ENCODE results near the gene TADA3. TPM values are rescaled to one million over a fixed set of nuclear protein-coding genes. Genes with fewer than 3 reads are reported as not detected.

TADA3 gene
- polyA plus RNA-seq, 4 donors, result 61.6 to 70.9 (median 65.7) TPM

GRCh38 chr3:9731206-9732079 is 60.8 kb downstream of the TADA3 start, which contains the start of gene BRPF1:
TSS of gene BRPF1 (plus strand) at chr3:9731735. CDS start at chr3:9734141, 2,406 bp downstream.
- peak; percentile 97 to 99 (median 98) for DNase-seq (ENCODE audit: low read depth in 4 of 4, low spot score in 3 of 4)

- no peak for DNase-seq (ENCODE audit: low read depth in 4 of 4, low spot score in 3 of 4)
Observed at GRCh38 chr3:9730657-9731205, 61.5 kb downstream of the TADA3 start.

Other genes with a start within 250 kb of the TADA3 start
- gene LHFPL4, start 238.7 kb downstream of the TADA3 start, polyA plus RNA-seq (ENCODE audit: insufficient read length in 4 of 4), result under 1 TPM in 1 of 4 donors, not detected in 3; 0.09 TPM
- 10 to 100 TPM; 32.5 to 33.8 (median 33.0) TPM for gene MTMR14, start 143.0 kb downstream of the TADA3 start, polyA plus RNA-seq (ENCODE audit: insufficient read length in 4 of 4)
- gene CPNE9, start 88.6 kb downstream of the TADA3 start, polyA plus RNA-seq (ENCODE audit: insufficient read length in 4 of 4), result under 1 TPM; 0.08 to 0.15 (median 0.14) TPM
- gene BRPF1, start 60.7 kb downstream of the TADA3 start, polyA plus RNA-seq (ENCODE audit: insufficient read length in 4 of 4), result 10 to 100 TPM; 19.0 to 20.7 (median 19.9) TPM
- gene OGG1, start 42.5 kb downstream of the TADA3 start, polyA plus RNA-seq (ENCODE audit: insufficient read length in 4 of 4), result 10 to 100 TPM; 47.6 to 61.9 (median 56.1) TPM
- gene CAMK1, start 22.5 kb downstream of the TADA3 start, polyA plus RNA-seq (ENCODE audit: insufficient read length in 4 of 4), result 10 to 100 TPM; 18.9 to 22.6 (median 20.0) TPM
- gene ARPC4, start 609 bp upstream of the TADA3 start, polyA plus RNA-seq (ENCODE audit: insufficient read length in 4 of 4), result 100 to 1,000 TPM; 142 to 153 (median 142) TPM
- gene TTLL3, start 17.8 kb upstream of the TADA3 start, polyA plus RNA-seq (ENCODE audit: insufficient read length in 4 of 4), result 10 to 100 TPM; 38.6 to 60.3 (median 43.0) TPM
- gene RPUSD3, start 51.5 kb upstream of the TADA3 start, polyA plus RNA-seq (ENCODE audit: insufficient read length in 4 of 4), result 10 to 100 TPM; 29.4 to 38.6 (median 33.7) TPM
- gene CIDEC, start 87.8 kb upstream of the TADA3 start, polyA plus RNA-seq (ENCODE audit: insufficient read length in 4 of 4), result under 1 TPM in 1 of 4 donors, not detected in 3; 0.09 TPM
- gene JAGN1, start 98.1 kb upstream of the TADA3 start, polyA plus RNA-seq (ENCODE audit: insufficient read length in 4 of 4), result 10 to 100 TPM; 47.9 to 50.0 (median 49.4) TPM
- 10 to 100 TPM; 11.0 to 15.2 (median 11.8) TPM for gene IL17RE, start 110.4 kb upstream of the TADA3 start, polyA plus RNA-seq (ENCODE audit: insufficient read length in 4 of 4)
- 10 to 100 TPM; 33.2 to 43.9 (median 40.1) TPM for gene IL17RC, start 124.6 kb upstream of the TADA3 start, polyA plus RNA-seq (ENCODE audit: insufficient read length in 4 of 4)
- gene CRELD1, start 141.4 kb upstream of the TADA3 start, polyA plus RNA-seq (ENCODE audit: insufficient read length in 4 of 4), result 10 to 100 TPM; 53.9 to 62.1 (median 58.8) TPM
- 1 to 10 TPM; 3.8 to 4.5 (median 4.1) TPM for gene PRRT3, start 159.9 kb upstream of the TADA3 start, polyA plus RNA-seq (ENCODE audit: insufficient read length in 4 of 4)
- gene EMC3, start 194.4 kb upstream of the TADA3 start, polyA plus RNA-seq (ENCODE audit: insufficient read length in 4 of 4), result 10 to 100 TPM; 89.6 to 93.6 (median 91.8) TPM
- gene FANCD2, start 234.0 kb upstream of the TADA3 start, polyA plus RNA-seq (ENCODE audit: insufficient read length in 4 of 4), result 10 to 100 TPM; 14.4 to 19.3 (median 17.2) TPM

All from right renal pelvis (tissue), 4 donors.